Airway epithelial cell (primary cell): Measurements from ENCODE around the gene BBLN. TPM values are rescaled to one million over a fixed set of nuclear protein-coding genes. Genes with fewer than 3 reads are reported as not detected.

ENCODE experiments used
- total RNA-seq: library from RNA; depleted of rRNA; stranded (reverse); fragments of >200 nt; gene quantifications from 2 replicates; pipeline ENCODE4 v1.2.3, GENCODE V29; 2015

BBLN gene, protein sequence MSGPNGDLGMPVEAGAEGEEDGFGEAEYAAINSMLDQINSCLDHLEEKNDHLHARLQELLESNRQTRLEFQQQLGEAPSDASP
- total RNA-seq: 251 and 413 TPM in 2 replicates

DNA sequence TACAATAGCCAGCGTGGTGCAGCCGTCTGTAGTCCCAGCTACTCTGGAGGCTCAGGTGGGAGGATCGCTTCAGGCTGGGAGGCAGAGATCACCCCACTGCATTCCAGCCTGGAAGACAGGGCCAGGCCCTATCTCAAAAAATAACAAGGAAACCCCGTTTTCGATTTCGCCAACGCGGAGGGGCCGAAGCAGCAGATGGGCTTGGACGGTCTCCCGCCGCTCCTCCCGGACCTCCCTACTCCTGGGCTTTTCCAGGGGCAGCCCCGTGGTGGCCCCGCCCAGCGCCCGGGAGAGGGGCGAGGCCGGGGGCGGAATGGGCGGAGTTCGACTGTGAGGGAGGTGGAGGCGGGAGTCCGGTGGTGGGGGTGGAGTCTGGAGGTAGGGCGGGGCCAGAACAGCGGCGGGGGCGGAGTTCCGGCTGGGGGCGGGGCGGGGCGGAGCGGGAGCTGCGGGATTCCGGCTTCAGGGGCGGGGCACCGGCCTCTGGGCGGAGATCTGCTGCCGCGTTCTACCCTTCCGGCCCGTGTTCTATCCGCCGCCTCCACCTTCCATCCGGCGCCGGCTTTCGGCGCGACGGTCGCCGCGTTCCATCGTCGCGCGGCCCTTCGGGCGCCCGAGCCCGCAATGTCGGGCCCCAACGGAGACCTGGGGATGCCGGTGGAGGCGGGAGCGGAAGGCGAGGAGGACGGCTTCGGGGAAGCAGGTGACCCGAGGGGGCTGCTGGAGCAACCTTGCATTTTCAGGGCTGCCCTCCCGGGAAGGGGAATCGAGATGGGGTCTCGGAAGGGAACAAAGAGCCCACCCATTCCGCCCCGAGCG is at the start of gene BBLN:
Gene BBLN (plus strand): TSS at position 482 of the 819 bp plus-strand sequence. CDS start 143 bp downstream, at position 625.

GRCh38 chr9:128127568-128127989 is 32.5 kb upstream of the BBLN start, which contains the start of gene PTGES2:
PTGES2 (minus strand) TSS chr9:128127729; CDS start chr9:128127717, 12 bp downstream.

GRCh38 chr9:128149001-128149701 is 10.9 kb upstream of the BBLN start, which contains the start of gene LCN2:
LCN2 (plus strand) TSS chr9:128149453; CDS start chr9:128149526, 73 bp downstream.

DNA sequence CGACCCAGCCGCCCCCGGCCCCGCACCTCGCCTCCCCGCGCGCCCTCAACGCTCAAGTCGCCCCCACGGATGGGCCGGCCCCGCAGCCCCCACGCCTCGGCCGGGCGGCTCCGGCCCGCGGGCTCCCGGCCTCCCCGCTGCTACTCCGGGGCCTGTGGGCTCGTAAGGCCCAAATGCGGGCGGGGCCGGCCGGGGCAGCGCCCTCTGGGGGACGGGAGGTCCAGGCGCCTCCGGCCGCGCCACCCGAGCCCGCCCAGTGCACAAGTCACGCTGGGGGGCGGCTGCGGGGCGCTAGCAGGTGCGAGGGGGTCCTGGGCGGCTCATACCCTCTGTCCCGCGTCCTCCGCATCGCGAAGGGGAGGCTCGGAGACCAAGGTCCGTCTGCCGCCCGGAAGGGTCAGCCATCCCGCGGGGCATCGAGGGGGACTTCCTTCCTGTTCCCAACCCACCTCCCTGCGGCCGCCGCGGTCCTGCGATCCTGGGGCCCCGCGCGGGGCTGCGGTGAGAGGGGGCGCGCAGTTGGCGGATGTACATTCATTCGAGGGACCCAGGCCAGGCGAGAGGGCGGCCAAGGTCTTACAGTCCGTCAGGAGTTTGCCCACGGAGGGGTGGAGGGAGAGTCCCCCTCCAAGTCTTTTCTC is 31.5 kb downstream of the BBLN start, which contains the start of gene CIZ1:
Gene CIZ1 (minus strand): TSS at position 167 of the 641 bp plus-strand sequence. CDS start 715 bp downstream, outside the sequence.

DNA sequence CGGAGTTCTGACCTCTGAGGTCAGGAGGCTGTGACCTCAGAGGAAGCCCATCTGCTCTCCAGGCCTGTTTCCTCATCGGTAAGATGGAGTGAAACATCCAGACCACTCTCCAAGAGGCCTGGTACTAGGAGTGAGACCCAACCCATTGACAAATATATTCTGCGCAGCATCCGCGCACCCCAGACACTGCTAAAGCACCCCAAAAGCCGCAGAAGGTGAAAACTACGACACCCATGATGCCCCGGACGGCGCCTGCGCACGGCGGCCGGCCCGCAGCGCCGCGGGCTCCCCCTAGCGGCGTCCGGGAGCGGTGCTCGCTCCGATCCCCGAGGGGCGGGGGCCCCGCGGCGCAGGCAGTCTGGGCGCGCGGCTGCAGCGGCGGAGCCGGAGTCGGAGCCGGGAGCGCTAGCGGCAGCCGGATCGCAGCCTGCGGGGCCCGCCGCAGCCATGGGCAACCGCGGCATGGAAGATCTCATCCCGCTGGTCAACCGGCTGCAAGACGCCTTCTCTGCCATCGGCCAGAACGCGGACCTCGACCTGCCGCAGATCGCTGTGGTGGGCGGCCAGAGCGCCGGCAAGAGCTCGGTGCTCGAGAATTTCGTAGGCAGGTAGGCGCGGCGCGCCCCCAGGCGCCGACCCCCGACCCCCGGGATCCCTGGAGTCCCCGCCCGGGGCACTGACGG is 43.1 kb downstream of the BBLN start, which contains the start of gene DNM1:
Gene DNM1 (plus strand): TSS at position 356 of the 683 bp plus-strand sequence. CDS start 92 bp downstream, at position 448.

Other genes with a start within 250 kb of the BBLN start
- 44.8 and 45.3 TPM in 2 replicates for gene ST6GALNAC4, start 243.2 kb upstream of the BBLN start, total RNA-seq
- gene PIP5KL1, start 229.5 kb upstream of the BBLN start, total RNA-seq: 6.6 and 16.0 TPM in 2 replicates
- gene DPM2, start 222.4 kb upstream of the BBLN start, total RNA-seq: 23.0 and 30.4 TPM in 2 replicates
- 4.1 and 8.6 TPM in 2 replicates for gene EEIG1, start 179.3 kb upstream of the BBLN start, total RNA-seq
- 8.2 and 10.0 TPM in 2 replicates for gene NAIF1, start 92.9 kb upstream of the BBLN start, total RNA-seq
- 10.8 and 12.4 TPM in 2 replicates for gene SLC25A25, start 92.0 kb upstream of the BBLN start, total RNA-seq
- 103 and 109 TPM in 2 replicates for gene PTGES2, start 32.5 kb upstream of the BBLN start, total RNA-seq
- gene LCN2, start 10.8 kb upstream of the BBLN start, total RNA-seq: 24.7 and 33.4 TPM in 2 replicates
- 34.8 and 47.4 TPM in 2 replicates for gene CIZ1, start 31.3 kb downstream of the BBLN start, total RNA-seq
- gene DNM1, start 43.1 kb downstream of the BBLN start, total RNA-seq: 0.65 and 1.5 TPM in 2 replicates
- gene GOLGA2, start 115.7 kb downstream of the BBLN start, total RNA-seq: 56.6 and 64.2 TPM in 2 replicates
- 17.0 and 39.1 TPM in 2 replicates for gene SWI5, start 116.0 kb downstream of the BBLN start, total RNA-seq
- 11.7 and 20.5 TPM in 2 replicates for gene TRUB2, start 162.2 kb downstream of the BBLN start, total RNA-seq
- gene COQ4, start 162.6 kb downstream of the BBLN start, total RNA-seq: 35.4 and 44.9 TPM in 2 replicates
- 40.7 and 48.2 TPM in 2 replicates for gene SLC27A4, start 180.3 kb downstream of the BBLN start, total RNA-seq
- gene URM1, start 211.1 kb downstream of the BBLN start, total RNA-seq: 24.1 and 29.1 TPM in 2 replicates